Measurements from ENCODE around the gene CRABP1.
"Not testable (repeated sequence)": the region's sequence is repeated elsewhere in the genome, so short reads cannot be mapped to it uniquely, and the experiment has no call there.

GRCh38 chr15:78380143-78380542 lies 40.0 kb downstream of the CRABP1 start:
- TF ChIP-seq CTCF, POLR2A (IDR thresholded peaks at IDR 0.05): not testable (repeated sequence)
